GM18907 (cell line): ENCODE data around the gene DYNC2I2.
"Not testable (repeated sequence)": the region's sequence is repeated elsewhere in the genome, so short reads cannot be mapped to it uniquely, and the experiment has no call there.

Source experiments
- ATAC-seq: cut with Tn5 transposase; IDR thresholded peaks from one replicate; pipeline ENCODE4 v1.9.1; 2021; ENCODE audit warnings: mild to moderate bottlenecking, moderate library complexity; ENCODE audit not compliant: unreplicated experiment

The DYNC2I2 gene

GRCh38 chr9:128656416-128657343 is at the start of gene DYNC2I2:
Gene DYNC2I2, minus strand, starts transcription at chr9:128656847. Its CDS starts 121 bp downstream, at chr9:128656726.
- peak; percentile 70 for ATAC-seq

- no peak for ATAC-seq
These were observed 49.4 kb upstream of the DYNC2I2 start for GRCh38 chr9:128706045-128706444.

- no peak for ATAC-seq
These were observed 48.7 kb upstream of the DYNC2I2 start for GRCh38 chr9:128705051-128705965.

DNA sequence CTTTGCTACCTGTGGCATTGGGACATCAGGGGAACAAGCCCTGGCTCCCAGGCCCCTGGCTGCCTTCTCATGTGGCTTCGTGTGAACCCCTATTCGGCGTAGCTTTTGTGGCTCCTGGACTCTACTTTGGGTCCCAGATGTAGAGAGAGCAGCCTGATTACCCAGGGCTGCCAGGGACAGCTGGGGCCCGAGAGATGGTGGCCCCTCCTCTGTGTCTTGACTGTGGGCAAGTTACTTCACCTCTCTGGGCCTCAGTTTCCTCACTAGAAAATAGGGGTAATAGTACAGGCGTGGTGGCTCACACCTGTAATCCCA is 47.7 kb upstream of the DYNC2I2 start:
- no peak for ATAC-seq

- no peak for ATAC-seq
These were observed 47.1 kb upstream of the DYNC2I2 start for GRCh38 chr9:128703616-128704355.

- no peak for ATAC-seq
These were observed 46.4 kb upstream of the DYNC2I2 start for GRCh38 chr9:128702949-128703615.

DNA sequence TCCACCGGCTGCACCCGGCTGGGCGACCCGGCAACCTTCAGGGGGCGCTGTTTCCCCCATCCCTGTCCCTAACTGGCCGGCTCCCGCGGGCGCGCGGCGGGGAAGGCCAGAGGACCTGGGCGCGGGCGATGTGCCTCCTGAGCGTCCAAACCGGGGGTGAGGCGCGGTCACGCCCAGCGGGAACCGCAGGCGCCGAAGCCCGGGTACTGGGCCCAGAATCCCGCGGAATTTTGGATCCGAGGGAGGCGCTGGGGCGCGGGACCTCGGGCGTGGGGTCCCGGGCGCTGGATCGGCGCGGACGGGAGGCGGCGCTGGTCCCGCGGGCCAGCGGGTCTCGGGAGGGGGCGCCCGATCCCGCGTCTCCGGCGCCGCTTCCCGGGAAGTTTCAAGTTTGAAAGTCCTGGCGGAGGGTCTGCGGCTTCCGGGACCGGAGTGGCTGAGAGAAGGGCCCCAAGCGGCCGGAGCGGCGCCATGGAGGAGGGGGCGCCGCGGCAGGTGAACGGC is 45.9 kb upstream of the DYNC2I2 start, which contains the start of gene PKN3:
Gene PKN3, plus strand, starts transcription at position 59 of the 504 bp plus-strand sequence. Its CDS starts 413 bp downstream, at position 472.
- peak; percentile 61 for ATAC-seq

GRCh38 chr9:128701227-128701854 is 44.7 kb upstream of the DYNC2I2 start:
- ATAC-seq: no peak

- ATAC-seq: not testable (repeated sequence)
These were observed 42.6 kb upstream of the DYNC2I2 start for GRCh38 chr9:128699096-128699795.

GRCh38 chr9:128696923-128697707 is 40.5 kb upstream of the DYNC2I2 start:
- no peak for ATAC-seq

DNA sequence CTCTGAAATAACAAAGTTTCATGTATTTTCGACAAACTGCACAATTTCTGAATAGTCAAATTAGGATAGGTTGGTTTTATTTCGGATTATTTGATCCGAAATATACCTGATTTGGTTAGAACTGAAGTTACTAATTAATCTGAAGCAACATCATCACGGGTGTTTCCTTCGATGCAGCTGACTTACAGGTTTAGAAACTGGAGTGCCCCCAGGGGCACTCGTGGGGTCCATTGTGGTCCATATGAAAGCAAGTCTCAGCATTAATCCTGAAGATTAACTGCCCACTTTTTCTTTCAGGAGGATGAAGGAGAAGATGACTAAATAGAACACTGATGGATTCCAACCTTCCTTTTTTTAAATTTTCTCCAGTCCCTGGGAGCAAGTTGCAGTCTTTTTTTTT is 37.7 kb upstream of the DYNC2I2 start:
- ATAC-seq: peak; percentile 38

GRCh38 chr9:128693738-128694137 is 37.1 kb upstream of the DYNC2I2 start:
- not testable (repeated sequence) for ATAC-seq

- no peak for ATAC-seq
These were observed 34.0 kb upstream of the DYNC2I2 start for GRCh38 chr9:128690684-128691034.

DNA sequence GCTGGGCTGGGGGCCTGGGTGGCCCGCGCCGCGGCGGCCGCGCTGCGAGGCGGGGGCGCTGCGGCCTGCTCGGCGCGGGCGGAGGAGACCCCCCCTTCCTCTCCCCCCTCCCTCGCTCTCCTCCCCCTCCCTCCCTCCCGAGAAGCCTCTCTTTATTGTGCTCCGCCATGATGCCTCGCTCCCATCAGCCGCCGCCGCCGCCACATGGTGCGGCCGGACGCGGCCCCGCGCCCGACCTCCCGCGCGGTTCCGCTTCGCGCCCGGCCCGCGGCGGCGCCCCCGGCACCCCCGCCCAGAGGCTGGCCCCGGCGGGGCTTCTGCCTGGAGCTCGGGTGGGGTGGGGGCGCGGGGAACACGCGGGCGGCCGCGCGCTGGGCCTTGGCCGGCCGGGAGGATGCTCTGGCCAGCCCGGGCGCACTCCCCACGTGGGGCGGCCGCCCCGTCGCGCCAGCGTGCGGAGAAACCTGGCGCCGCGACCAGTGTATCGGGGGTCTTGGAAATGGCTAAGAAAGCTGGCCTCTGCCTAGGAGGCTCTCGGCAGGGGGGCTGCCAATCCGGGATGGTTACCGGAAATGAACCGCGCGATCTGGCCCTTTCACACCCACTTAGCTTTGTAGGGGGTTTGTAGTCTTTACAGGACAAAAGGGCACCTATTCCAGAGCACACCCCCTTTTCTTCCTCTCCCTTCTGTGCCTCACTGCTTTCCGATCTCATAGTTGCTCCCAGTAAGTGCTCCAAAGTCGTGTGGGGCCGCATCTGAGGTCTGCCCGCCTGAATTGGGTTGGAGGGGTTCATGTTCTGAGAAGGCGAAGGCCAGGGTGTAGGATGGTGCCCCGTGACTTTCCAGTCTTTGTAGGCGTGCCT is 33.4 kb upstream of the DYNC2I2 start:
- ATAC-seq: no peak

GRCh38 chr9:128689293-128689774 is 32.7 kb upstream of the DYNC2I2 start:
- ATAC-seq: peak; percentile 13

DNA sequence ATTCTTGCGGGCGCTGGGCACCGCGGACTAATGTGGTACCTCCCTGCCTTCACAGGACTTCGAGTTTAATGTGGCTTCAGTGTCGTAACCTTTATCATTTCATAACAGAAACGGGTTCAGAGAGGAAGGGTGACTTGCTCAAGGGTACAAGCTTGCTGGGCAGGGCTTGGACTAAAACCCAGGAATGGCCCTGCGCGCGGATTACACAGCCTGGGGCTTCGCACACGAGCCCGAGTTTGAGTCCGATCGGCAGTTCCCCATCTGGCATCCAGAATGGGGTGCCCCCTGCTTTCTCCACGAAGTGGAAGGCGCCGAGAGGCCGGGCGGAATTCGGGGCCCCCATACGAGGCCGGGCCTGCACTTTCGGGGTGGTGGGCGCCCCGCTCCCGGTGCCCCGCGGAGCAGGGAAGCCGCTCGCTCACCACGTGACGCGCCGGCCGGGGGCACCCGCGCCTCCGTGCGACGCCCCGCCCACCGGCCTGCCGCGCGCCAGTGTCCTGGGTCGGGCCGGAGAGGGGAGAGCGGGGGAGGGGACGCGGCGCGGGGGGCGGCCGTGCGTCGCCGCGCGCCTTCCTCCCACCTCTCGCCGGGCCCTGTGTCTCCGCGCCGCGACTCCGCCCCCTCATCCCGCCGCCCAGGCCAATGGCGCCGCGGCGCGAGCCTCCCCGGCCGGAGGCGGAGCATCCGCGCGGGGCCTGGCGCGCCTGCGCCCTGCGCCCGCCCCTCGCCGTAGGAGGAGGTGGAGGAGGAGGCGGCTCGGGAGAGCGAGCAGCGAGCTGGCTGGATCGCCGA is 32.0 kb upstream of the DYNC2I2 start, which contains the start of gene SET:
Gene SET, plus strand, starts transcription at position 722 of the 792 bp plus-strand sequence. CDS start 361 bp downstream, outside the sequence.
- peak; percentile 67 for ATAC-seq
